Measurements from ENCODE around the gene TAF7L. TPM values are rescaled to one million over a fixed set of nuclear protein-coding genes. Genes with fewer than 3 reads are reported as not detected.

TAF7L gene
- total RNA-seq, 1 donor: not detected

GRCh38 chrX:101252634-101253033, 38.5 kb downstream of the TAF7L start:
- no peaks in the 10 kb centered on the region for H3K27me3 ChIP-seq (ENCODE audit: insufficient read depth, low read length)
- no peaks in the 10 kb centered on the region for H3K4me1 ChIP-seq (ENCODE audit: insufficient read depth, low read length)
- H3K9me3 ChIP-seq (ENCODE audit: low read depth, low read length): no peaks in the 10 kb centered on the region
- H3K4me3 ChIP-seq (ENCODE audit: low read length): no peak overlapping the region

- no peaks in the 10 kb centered on the region for H3K27me3 ChIP-seq (ENCODE audit: insufficient read depth, low read length)
- no peaks in the 10 kb centered on the region for H3K9me3 ChIP-seq (ENCODE audit: low read depth, low read length)
- no peaks in the 10 kb centered on the region for H3K4me1 ChIP-seq (ENCODE audit: insufficient read depth, low read length)
- no peak overlapping the region for H3K4me3 ChIP-seq (ENCODE audit: low read length)
These were observed 49.6 kb downstream of the TAF7L start for GRCh38 chrX:101241531-101241930.

DNA sequence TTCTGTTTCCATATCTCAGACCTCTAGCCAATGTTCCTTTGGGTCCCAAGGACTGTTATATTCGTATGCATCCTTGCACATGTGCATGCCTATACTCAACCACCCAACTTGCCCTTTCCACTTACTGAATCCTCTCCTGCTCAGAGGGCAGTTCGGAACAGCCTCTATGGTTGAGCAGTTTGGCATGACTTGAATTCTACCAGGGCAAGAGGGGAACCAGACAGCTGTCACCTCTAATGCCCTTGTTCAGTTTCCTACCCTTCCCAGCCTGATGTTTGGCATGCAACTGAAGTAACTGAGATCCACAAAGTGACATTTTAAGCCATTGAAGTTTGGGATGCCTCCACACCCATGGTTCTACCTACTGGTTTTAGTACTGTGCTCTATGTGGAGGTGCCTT, 54.1 kb downstream of the TAF7L start:
- H3K27me3 ChIP-seq (ENCODE audit: insufficient read depth, low read length): no peaks in the 10 kb centered on the region
- no peak overlapping the region for H3K4me3 ChIP-seq (ENCODE audit: low read length)
- no peaks in the 10 kb centered on the region for H3K4me1 ChIP-seq (ENCODE audit: insufficient read depth, low read length)
- no peaks in the 10 kb centered on the region for H3K9me3 ChIP-seq (ENCODE audit: low read depth, low read length)

DNA sequence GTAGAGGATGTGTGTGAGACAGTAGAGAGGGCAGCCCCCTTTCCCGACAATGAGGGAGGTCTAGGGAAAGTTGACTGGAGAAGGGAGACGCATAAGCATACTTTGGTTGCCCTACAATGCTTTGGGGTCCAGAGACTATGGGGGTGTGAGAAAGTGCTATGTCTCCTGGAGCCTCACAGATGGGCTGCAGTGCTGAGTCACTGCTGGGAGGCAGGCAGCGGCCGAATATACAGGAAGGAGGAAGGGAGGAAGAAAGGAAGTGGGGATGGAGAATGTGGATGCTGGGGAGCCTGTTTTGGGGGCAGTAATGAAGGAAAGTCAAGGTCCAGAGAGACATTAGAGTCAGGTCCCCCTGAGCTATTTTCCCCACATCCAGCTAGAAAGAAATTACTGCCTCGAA, 58.8 kb downstream of the TAF7L start:
- no peaks in the 10 kb centered on the region for H3K4me1 ChIP-seq (ENCODE audit: insufficient read depth, low read length)
- H3K27me3 ChIP-seq (ENCODE audit: insufficient read depth, low read length): no peaks in the 10 kb centered on the region
- H3K4me3 ChIP-seq (ENCODE audit: low read length): no peak overlapping the region
- no peaks in the 10 kb centered on the region for H3K9me3 ChIP-seq (ENCODE audit: low read depth, low read length)

DNA sequence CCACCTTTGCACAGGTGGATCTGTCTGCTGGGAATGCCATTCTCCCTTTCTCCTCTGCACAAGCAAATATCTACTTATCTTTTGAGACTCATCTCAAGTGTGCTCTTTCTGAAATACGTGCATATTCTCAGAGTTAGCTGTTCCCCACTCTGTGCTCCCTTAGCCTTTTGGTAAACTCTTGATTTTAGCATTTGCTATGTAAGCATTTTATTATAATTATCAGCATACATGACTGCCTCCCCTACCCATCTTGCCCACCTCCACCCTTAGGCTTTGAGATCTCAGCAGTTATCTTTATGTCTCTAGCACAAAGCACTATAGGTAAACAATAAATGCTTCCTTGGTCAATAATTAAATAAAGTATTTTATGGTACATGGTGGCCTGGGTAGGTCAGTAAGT, 60.1 kb downstream of the TAF7L start:
- Histone ChIP-seq H3K4me1 (ENCODE audit: insufficient read depth, low read length) (no peaks in the 10 kb centered on the region), H3K4me3 (ENCODE audit: low read length) (no peak overlapping the region), H3K27me3 (ENCODE audit: insufficient read depth, low read length) (no peaks in the 10 kb centered on the region), H3K9me3 (ENCODE audit: low read depth, low read length) (no peaks in the 10 kb centered on the region)

DNA sequence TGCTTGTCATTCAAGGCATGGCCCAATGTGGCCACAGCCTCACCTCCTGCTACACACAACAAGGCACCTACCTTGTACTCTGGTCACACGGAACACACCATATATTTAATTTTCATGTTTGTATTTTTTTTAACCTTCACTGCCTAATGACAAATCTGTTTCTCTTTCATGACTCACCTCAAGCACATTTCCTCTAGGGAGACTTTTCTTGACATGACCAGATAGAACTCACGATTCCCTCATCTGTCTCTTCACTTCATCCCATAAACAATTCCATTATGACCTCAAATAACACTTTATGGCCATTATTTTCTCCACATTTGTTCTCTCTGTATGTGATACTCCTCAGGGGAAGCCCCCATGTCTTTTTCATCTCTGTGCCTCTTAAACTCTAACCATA, 60.5 kb downstream of the TAF7L start:
- no peaks in the 10 kb centered on the region for H3K9me3 ChIP-seq (ENCODE audit: low read depth, low read length)
- no peaks in the 10 kb centered on the region for H3K4me1 ChIP-seq (ENCODE audit: insufficient read depth, low read length)
- no peak overlapping the region for H3K4me3 ChIP-seq (ENCODE audit: low read length)
- no peaks in the 10 kb centered on the region for H3K27me3 ChIP-seq (ENCODE audit: insufficient read depth, low read length)

DNA sequence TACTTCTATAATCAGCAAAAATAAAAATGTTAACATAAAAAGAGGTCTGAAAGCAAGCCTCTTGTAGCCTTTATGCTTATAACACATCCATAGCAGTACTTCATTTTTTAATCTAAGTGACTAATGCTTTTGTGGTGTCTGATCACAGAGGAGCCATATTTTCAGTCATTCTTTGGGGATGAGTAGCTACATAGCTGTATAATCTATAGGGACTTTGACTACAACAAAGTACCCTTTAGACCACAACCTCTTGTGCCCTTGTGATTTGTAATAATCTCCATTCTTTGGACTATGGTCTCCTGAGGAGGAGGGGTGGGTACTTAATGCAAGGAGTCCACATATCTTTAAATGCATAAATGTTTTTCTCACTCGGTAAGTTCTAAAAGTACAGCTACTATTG, 62.0 kb downstream of the TAF7L start:
- Histone ChIP-seq H3K27me3 (ENCODE audit: insufficient read depth, low read length) (no peaks in the 10 kb centered on the region), H3K4me1 (ENCODE audit: insufficient read depth, low read length) (no peaks in the 10 kb centered on the region), H3K9me3 (ENCODE audit: low read depth, low read length) (no peaks in the 10 kb centered on the region), H3K4me3 (ENCODE audit: low read length) (no peak overlapping the region)

- H3K27me3 ChIP-seq (ENCODE audit: insufficient read depth, low read length): no peaks in the 10 kb centered on the region
- no peaks in the 10 kb centered on the region for H3K4me1 ChIP-seq (ENCODE audit: insufficient read depth, low read length)
- H3K4me3 ChIP-seq (ENCODE audit: low read length): no peak overlapping the region
- no peaks in the 10 kb centered on the region for H3K9me3 ChIP-seq (ENCODE audit: low read depth, low read length)
These were observed 67.9 kb downstream of the TAF7L start for GRCh38 chrX:101223226-101223625.

DNA sequence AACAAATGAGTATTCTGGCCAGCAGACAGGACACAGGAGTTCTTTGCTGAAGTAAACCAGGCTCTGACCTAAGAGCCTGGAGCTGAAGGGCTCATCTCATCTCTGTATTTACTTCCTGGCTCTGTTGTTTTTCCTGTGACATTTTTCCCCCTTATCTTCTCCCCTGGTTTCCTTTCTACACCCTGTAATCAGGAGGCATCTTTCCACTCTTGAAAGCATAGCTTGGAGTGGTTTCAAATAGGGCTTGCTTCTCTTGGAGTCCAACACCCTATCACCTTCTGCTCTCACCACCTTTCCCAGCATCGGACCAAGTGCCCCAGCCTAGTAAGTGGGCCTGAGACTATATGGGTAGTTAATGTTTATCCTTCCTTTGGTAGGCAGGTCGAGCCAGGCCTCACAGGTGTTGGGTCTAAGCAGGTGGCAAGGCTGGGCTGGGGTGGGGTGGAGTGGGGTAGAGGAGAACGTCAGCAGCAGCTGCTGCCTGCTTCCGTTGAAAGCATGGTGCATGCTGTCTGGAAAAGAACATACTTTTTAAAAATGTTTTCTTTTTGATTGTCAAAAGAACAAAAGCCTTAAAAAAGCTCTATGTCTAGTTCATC, 70.4 kb downstream of the TAF7L start:
- no peak overlapping the region for H3K4me3 ChIP-seq (ENCODE audit: low read length)
- no peaks in the 10 kb centered on the region for H3K27me3 ChIP-seq (ENCODE audit: insufficient read depth, low read length)
- no peaks in the 10 kb centered on the region for H3K9me3 ChIP-seq (ENCODE audit: low read depth, low read length)
- H3K4me1 ChIP-seq (ENCODE audit: insufficient read depth, low read length): no peaks in the 10 kb centered on the region

DNA sequence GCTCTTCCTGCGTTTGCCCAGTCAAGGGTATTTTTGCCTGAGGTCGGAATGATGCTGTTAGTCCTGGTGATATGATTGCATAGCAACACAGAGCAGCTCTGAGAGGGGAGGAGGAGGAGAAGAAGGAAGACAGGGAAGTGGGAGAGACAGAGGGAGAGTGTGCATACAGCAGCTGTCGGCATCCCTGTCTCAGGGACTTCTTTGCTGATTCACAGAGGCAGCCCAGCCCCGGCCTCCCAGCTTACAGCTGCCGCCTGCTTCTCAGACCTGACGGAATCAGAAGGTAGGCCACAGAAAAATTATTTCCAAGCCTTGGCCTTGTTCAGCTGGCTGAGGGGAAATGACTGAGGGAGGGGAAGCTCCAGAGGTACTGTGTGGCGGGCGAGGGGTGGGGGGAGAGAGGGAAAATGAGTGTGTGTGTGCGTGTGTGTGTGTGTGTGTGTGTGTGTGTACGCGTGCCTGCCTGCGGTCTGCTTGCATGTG, 71.2 kb downstream of the TAF7L start:
- H3K27me3 ChIP-seq (ENCODE audit: insufficient read depth, low read length): no peaks in the 10 kb centered on the region
- no peaks in the 10 kb centered on the region for H3K9me3 ChIP-seq (ENCODE audit: low read depth, low read length)
- H3K4me1 ChIP-seq (ENCODE audit: insufficient read depth, low read length): no peaks in the 10 kb centered on the region
- H3K4me3 ChIP-seq (ENCODE audit: low read length): no peak overlapping the region

DNA sequence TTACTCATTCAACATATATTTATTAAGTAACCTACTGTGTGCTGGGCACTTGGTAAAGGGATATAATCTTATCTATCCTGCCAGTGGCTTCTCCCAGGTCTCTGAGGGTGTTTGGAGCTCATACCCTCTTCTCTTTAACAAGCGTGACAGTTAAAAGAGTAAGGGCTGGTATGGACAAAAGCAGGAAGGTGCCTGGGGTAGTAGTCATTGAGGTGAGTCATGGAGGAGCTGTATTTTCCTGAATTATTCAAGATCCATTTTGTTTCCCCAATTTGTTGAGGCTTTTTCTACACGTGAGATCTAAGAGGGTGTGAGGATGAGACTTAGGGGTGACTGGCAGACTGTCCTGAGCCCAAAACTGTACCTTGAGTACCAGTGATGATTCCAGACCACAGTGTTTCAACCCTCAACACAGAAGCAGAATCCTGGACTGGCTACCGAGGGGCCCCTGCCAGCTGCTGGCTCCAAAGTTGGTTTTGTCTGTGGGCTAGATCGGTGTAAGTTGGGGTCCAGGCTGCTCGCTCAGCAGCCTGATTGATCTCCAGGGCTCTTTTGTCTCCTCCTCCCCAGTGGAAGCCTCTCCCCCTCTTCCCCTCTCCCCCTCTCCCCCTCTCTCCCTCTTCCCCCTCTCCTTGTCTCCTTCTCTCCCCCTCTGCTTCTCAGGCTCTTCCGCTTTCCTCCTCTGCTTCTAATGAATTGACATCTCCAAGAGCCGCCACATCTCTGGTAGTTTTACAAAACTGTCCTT, 71.8 kb downstream of the TAF7L start, which contains the start of gene DRP2:
DRP2 (plus strand) TSS at position 671 of the 748 bp plus-strand sequence. CDS start 11,862 bp downstream, outside the sequence.
- Histone ChIP-seq H3K27me3 (ENCODE audit: insufficient read depth, low read length) (no peaks in the 10 kb centered on the region), H3K4me1 (ENCODE audit: insufficient read depth, low read length) (no peaks in the 10 kb centered on the region), H3K4me3 (ENCODE audit: low read length) (no peak within 1 kb of the TSS), H3K9me3 (ENCODE audit: low read depth, low read length) (no peaks in the 10 kb centered on the region)

Other genes with a start within 250 kb of the TAF7L start
- gene TRMT2B, start 239.2 kb downstream of the TAF7L start, total RNA-seq: 30.7 TPM
- not detected for gene TMEM35A, start 212.5 kb downstream of the TAF7L start, total RNA-seq
- 2.1 TPM for gene CENPI, start 193.1 kb downstream of the TAF7L start, total RNA-seq
- not detected for gene DRP2, start 71.5 kb downstream of the TAF7L start, total RNA-seq
- 1.8 TPM for gene TIMM8A, start 57.4 kb upstream of the TAF7L start, total RNA-seq
- gene BTK, start 94.9 kb upstream of the TAF7L start, total RNA-seq: 33.1 TPM
- gene RPL36A, start 99.7 kb upstream of the TAF7L start, total RNA-seq: 245 TPM
- 33.2 TPM for gene GLA, start 116.6 kb upstream of the TAF7L start, total RNA-seq
- gene HNRNPH2, start 116.9 kb upstream of the TAF7L start, total RNA-seq: 75.5 TPM
- 5.4 TPM for gene ARMCX4, start 194.1 kb upstream of the TAF7L start, total RNA-seq

Measured in mononuclear cell (primary cell).